GM18867 (cell line): ENCODE results near the gene RELT.

ENCODE experiments used
- ATAC-seq: cut with Tn5 transposase; IDR thresholded peaks from one replicate; pipeline ENCODE4 v1.9.1; 2021; ENCODE audit warnings: mild to moderate bottlenecking, moderate library complexity; ENCODE audit not compliant: unreplicated experiment

Gene RELT

GRCh38 chr11:73346186-73346935, 29.8 kb upstream of the RELT start:
- ATAC-seq: no peak

DNA sequence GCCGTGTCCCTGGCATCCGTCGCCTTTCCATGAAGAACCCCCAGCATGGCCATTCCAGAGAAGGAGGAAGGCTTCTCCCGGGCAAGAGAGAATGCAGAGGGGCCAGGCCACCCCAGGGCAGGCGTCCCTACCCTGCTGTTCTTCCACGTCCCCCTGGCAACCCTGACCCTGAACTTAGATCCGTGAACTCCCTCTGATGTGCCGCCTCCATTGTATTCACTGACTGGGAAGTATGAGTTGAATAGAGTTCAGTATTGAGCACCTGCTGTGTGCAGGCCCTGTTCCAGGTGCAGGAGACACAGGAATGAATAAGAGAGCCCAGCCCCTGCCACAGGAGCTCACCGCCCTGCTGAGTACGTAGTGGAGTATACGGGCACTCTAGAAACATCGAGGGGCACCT, 29.1 kb upstream of the RELT start:
- no peak for ATAC-seq

GRCh38 chr11:73348838-73349237, 27.4 kb upstream of the RELT start:
- no peak for ATAC-seq

DNA sequence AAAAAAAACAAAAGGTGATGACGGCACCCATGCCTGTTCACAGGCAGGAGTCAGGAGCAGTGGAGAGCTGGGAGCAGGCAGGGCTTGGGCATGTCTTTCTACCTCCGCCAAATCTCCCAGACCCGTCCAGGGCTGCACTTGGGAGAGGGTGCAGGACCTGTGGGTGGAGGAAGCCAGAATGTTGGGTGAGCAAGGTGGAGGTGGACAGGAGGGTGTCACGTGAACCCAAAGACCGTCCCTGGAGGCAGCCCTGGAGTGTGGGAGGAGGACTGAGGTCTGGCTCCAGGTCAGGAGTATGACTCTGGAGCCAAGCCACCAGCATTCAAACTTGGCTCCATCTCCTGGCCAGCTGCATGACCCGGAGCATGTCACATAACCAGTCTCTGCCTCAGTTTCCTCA, 26.6 kb upstream of the RELT start:
- no peak for ATAC-seq

GRCh38 chr11:73350908-73351636, 25.1 kb upstream of the RELT start:
- ATAC-seq: no peak

- ATAC-seq: no peak
These were observed 22.8 kb upstream of the RELT start for GRCh38 chr11:73353422-73353821.

DNA sequence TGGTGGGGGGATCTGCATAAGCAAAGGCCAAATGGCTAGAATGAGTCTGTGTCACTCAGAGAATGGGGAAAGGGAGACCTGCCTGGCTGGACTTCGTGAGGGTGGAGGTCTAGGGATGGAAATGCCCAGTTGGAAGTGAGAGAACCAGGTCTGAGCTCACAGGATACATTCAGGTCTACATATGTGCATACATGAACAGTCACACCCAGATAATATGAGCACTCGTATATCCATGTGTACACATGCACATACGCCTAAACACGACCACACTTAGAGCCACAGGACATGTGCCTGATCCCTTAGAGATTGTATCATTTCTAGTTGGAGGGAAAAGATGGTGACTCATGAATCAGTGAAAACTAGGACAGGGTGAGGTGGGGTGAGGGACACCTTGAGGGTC, 21.1 kb upstream of the RELT start:
- no peak for ATAC-seq

DNA sequence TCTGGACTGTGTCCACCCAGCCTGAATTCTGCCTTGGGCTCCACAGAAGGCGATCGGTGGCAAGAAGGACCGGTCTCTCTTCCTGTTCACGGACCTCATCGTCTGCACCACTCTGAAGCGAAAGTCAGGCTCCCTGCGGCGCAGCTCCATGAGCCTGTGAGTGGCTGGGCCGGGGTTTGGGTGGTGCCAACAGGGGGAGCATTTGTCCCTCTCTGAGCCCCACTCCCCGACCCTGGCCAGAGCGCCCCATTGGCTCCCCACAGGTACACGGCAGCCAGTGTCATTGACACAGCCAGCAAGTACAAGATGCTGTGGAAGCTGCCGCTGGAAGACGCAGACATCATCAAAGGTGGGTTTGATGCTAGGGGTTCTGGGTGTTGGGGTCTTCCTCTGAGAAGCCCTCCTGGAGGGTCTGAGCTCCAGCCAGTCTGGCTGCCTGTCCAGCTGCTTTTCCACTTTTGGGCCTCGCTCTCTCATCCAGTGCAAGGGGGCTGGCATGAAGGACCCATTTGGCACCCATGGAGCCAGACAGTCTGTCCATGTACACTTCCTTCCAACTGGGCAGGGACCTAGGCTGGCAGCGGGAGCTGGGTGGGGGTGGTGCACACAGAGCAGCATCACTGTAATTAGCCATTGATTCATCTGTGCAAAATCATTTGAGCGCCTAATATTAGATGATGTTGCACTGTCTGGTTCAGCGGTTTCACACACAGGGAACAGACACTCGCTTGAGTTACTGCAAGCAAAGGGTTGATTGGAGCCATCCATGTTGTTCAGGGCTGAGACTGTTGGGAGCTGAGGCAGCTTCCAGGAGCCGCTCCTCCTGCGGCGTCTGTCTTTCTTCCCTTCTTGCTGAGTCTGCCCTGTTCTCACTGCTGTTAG, 19.0 kb upstream of the RELT start:
- no peak for ATAC-seq

GRCh38 chr11:73358071-73358470, 18.1 kb upstream of the RELT start:
- ATAC-seq: no peak

- ATAC-seq: no peak
These were observed 16.9 kb upstream of the RELT start for GRCh38 chr11:73359341-73359740.

DNA sequence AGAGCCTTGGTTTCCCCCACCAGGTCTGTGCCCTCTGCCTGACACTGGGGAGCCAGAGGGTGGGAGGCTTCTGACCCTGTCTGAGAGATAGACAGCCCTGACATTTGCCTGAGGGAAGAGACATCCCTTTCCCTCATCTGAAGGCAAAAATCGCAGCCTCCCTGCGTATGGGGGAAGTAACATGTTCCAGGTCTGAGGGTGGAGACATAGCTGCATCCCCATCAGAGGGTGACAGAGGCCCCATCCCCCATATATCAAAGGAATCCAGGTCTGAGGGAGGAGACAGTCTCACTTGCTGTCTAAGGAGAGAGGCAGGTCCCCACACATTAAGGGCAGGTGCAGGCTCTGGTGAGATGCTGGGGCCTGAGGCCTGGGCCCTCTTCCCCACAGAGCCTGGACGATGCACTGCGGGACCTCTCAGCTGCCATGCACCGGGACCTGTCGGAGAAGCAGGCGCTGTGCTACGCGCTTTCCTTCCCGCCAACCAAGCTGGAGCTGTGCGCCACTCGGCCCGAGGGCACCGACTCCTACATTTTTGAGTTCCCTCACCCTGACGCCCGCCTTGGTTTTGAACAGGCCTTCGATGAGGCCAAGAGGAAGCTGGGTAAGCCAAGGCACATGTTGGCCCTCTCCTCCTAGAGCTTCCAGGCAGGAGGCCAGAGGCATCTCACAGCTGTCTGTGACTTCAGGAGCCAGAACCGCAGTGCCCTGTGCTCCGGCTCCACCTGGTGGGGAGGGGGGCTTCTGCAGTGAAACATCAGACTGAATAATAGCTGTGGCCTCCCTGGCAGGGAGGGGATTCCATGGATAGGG, 16.1 kb upstream of the RELT start:
- no peak for ATAC-seq

DNA sequence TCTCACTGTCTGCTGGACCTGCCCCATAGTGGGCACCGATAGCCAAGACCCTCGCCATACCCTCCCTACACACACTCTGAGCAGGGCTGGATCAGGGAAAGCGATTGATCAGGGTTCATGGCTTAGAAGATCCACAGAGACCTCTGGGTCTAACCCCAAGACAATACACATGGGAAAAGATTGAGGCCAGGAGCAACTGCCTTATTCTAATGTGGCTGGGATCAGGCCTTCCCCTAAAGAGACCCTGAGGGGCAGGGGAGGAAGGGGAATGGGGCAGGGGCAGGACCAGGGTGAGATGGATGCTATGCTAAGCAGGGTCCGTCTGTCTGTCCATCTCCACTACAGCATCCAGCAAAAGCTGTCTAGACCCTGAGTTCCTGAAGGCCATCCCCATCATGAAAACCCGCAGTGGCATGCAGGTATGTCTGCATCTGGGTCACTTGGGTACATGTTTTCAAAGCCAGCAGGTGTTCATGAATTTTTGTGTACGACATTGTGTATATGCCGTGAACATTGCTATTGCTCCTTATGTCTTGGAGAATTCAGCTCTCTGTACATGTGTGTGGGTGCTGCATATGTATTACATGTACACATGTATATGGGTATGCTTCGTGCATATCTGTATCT, 15.3 kb upstream of the RELT start:
- no peak for ATAC-seq

DNA sequence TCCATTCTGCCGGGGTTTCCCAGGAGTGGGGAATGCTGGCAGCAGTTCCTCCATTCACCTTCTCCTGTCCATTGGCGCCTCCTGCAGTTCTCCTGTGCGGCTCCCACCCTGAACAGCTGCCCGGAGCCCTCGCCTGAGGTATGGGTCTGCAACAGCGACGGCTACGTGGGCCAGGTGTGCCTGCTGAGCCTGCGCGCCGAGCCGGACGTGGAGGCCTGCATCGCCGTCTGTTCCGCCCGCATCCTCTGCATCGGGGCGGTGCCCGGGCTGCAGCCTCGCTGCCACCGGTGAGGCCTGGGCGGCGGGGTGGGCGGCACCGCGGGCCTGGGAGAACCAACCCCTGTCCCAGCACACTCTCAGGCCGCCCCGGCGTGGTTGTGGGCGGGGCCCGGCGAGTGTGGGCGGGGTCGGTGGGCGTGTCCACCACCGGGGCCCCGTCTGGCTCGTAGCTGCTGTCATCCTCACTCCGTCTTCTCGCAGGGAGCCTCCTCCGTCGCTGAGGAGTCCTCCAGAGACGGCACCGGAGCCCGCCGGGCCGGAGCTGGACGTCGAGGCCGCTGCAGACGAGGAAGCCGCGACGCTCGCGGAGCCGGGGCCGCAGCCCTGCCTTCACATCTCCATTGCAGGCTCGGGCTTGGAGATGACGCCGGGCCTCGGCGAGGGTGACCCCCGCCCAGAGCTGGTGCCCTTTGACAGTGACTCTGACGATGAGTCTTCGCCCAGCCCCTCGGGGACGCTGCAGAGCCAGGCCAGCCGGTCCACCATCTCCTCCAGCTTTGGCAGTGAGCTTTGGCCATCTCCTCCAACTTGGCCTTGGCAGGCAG, 14.0 kb upstream of the RELT start:
- ATAC-seq: no peak

DNA sequence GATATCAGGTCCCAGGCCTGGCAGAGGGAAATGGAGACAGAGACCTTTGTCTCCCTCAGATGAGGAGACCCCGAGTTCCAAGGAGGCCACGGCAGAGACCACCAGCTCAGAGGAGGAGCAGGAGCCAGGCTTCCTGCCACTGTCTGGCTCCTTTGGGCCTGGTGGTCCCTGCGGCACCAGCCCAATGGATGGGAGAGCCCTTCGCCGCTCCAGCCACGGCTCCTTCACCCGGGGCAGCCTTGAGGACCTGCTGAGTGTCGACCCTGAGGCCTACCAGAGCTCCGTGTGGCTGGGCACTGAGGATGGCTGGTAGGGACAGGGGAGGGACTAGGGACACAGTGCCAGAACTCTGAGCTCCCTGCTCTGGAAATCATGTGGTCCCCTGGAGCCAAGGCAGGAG, 13.1 kb upstream of the RELT start:
- no peak for ATAC-seq

- no peak for ATAC-seq
These were observed 10.6 kb upstream of the RELT start for GRCh38 chr11:73365352-73366264.

DNA sequence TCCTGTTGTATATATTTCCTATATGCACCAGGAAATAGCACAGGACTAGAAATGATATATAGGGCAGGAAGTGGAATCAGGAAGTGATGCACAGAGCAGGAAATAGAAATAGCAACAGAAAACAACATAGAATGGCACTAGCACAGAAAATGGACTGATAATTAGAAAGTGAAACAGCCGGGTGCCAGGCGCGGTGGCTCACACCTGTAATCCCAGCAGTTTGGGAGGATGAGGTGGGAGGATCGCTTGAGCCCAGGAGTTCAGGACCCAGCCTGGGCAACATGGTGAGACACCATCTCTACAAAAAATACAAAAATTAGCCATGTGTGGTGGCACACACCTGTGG, 10.0 kb upstream of the RELT start:
- no peak for ATAC-seq

DNA sequence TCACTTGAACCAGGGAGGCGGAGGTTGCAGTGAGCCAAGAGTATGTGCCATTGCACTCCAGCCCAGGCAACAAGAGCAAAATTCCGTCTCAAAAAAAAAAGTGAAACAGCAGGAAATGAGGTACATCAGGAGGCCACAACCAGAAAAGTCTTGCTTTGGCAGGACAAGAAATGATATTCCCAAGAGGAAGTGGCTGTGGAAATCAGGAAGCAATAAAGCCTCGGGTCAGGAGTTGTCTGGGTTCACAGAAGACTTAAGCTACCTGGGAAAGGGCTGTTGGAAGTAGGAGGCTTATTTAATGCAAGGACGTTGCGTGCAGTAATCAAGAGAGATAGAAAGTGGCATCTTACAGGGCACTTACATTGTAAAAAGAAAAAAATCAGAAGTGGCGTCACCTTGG, 9.2 kb upstream of the RELT start:
- no peak for ATAC-seq

GRCh38 chr11:73367482-73368024, 8.6 kb upstream of the RELT start:
- ATAC-seq: no peak
